GM18499 (cell line): Measurements from ENCODE around the gene HNF4A.
"Not testable (repeated sequence)": the region's sequence is repeated elsewhere in the genome, so short reads cannot be mapped to it uniquely, and the experiment has no call there.

Source experiments
- ATAC-seq: cut with Tn5 transposase; IDR thresholded peaks from one replicate; pipeline ENCODE4 v1.9.1; 2021; ENCODE audit warnings: moderate number of reproducible peaks; ENCODE audit not compliant: insufficient read depth, unreplicated experiment

HNF4A gene

DNA sequence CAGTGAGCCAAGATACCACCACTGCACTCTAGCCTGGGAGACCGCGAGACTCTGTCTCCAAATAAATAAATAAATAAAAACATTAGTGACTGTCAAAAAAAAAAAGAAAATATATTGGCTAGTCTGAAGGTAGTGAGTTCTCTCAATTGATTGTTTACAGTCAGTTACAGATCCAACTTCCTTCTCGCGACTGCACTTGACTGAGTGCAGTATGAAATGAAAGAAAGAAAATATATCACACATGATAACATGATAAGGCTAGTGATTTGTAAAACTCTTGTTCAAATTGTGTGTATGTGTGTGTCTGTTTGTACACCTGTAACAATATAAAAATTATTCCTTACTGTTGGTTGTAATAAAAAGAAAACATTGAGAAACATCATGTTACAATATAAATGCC is 10.8 kb upstream of the HNF4A start:
- no peak for ATAC-seq

DNA sequence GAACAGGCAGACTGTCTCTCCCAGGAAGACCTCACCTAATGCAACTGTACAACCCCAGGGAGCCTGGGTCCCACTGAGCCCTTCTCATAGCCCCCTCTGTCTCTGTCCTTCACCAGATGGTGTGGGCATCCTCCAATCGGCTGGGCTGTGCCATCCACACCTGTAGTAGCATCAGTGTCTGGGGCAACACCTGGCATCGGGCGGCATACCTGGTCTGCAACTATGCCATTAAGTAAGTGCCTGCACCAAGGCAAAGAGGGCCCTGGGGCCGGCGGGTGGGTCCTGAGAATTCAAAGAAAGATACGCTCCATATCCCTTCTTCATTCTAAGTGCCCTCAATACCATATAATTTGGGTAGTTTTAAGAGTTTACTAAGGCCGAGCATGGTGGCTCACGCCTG is 10.4 kb upstream of the HNF4A start:
- no peak for ATAC-seq

- ATAC-seq: not testable (repeated sequence)
Measured at GRCh38 chr20:44345941-44346340, 9.6 kb upstream of the HNF4A start.

- no peak for ATAC-seq
Measured at GRCh38 chr20:44348168-44348659, 7.3 kb upstream of the HNF4A start.

- ATAC-seq: no peak
Measured at GRCh38 chr20:44349349-44349748, 6.2 kb upstream of the HNF4A start.

- ATAC-seq: no peak
Measured at GRCh38 chr20:44350567-44350966, 4.9 kb upstream of the HNF4A start.

DNA sequence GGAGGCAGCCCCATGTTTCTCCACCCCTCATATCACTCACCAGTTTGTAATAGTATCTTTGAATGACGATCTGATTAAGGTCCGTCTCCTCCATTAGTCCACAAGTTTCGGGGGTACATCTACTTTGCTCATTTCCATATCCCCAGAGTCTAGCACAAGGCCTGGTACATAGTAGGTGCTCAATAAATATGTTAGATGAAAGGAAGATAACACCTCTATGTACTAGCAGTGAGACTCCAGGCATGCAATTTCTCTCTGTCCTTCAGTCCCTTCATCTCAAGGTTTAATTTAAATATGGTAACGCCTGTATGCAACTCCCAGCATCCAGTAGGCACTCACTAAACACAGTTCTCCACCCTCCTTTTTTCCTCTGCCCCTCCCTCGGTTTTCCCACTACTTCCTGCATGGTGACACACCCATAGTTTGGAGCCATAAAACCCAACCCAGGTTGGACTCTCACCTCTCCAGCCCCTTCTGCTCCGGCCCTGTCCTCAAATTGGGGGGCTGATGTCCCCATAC is 461 bp upstream of the HNF4A start:
- no peak for ATAC-seq

- ATAC-seq: no peak
Measured at GRCh38 chr20:44356353-44356723, 839 bp downstream of the HNF4A start.

DNA sequence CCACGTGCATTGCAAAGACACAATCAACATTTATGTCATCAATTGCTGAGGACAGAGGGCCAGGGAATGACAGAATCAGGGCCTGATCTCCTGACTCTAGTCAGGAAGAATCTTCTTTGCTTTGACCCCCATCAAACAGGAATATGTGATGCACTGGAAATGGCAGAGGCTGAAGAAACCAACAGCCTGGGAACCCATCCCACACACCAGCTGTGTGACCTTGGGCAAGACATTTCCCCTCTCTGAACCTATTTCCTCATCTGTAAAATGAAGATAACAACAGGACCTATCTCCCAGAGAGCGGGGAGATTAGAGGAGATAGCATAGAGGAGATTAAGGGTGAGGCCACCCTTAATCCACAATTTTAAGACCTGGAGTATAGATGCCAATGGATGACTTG is 1.5 kb downstream of the HNF4A start:
- no peak for ATAC-seq

DNA sequence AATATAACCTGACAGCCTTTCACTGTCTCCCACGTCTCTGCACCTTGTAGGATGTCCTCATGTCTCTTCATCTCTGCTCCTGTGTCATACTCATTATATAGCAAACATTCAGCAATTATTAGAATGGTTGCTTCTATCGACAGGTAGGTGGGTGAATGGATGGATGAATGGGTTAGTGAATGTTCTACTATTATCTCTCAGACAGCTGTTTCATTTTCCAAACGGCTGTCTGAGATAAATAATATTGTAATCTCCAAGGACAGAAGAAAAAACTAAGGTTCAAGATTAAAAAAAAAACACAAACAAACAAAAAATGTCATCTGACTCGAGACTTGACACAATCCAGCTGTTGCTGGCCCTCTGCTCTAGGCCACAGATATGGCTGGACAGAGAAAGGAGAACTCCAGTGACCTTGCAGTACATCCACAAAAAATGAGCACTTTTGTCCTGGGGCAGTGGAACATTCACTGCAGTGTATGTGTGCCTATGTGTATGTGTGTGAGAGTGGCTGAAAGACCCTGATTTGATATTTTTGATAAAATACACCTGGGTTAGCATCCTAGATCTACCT is 2.1 kb downstream of the HNF4A start:
- no peak for ATAC-seq

DNA sequence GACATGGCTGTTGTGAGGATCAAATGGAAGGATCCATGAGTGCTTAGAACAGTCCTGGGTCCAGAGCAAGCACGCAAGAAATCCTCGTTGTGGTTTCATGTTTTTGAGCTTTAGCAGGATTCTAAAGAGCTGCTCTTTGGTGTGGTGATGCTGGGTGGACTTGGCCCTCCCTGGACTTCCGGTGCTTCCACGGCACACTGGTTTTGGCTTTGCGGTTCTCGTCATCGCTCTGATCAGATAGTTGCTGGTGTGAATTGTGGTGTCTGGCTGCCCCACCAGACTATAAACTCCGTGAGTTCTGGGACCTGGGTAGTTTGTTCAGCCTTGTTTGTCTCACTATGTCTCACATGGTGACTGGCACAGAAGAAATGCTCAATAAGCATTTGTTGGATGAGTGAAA is 3.3 kb downstream of the HNF4A start:
- ATAC-seq: no peak

DNA sequence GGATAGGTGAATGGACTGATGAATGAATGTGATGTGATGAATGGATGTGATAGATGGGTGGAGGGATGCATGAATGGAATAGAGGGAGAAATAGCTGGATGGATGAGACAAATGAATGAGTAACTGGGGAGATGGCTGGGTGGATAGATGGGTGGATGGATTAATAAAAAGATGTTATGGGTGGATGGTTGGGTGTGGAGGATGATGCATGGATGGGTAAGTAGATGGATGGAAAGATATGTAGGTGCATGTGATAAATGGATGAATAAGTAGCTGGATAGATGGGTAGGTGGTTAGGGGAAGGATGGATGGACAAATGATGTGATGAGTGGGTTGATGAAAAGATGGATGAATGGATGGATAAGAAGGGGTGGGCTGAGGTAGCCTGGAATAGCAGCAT is 4.7 kb downstream of the HNF4A start:
- ATAC-seq: no peak

DNA sequence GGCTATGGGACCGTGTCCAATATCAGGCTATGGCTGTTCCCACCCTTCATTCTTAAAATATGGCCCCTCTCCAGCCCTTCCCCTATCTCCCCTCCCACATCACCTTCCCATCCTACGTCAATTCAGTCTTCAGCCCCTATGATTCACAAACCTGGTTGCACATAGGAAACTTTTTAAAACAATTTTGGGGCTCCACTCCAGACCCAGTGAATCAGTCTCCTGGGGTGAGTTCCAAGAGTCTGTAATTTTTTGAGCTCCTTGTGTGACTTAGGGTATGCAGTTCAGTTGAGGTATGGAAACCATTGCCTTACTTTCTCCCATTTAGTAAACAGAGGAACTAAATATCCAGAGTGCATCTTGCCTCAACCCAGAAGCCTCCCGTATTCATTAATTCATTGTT is 5.5 kb downstream of the HNF4A start:
- no peak for ATAC-seq

- ATAC-seq: no peak
Measured at GRCh38 chr20:44362466-44362940, 7.0 kb downstream of the HNF4A start.

DNA sequence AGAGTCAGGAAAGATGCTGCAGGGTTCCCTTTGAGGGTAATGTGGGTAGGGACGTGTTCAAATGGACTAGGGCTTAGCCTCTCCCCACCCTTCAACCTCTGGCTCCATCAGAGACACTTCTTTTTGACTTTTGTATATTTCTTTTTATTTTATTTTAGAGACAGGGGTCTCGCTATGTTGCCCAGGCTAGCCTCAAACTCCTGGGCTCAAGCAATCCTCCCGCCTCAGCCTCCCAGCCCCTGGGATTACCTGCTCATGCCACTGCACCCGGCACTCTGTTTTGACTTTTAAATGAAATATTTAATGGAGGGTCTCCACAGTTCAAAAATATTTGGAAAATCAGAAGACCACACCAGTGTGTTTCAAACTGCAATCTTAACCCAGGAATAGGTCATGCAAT is 8.6 kb downstream of the HNF4A start:
- no peak for ATAC-seq

GRCh38 chr20:44364780-44365179 is 9.3 kb downstream of the HNF4A start:
- ATAC-seq: no peak

GRCh38 chr20:44367746-44368145 is 12.2 kb downstream of the HNF4A start:
- ATAC-seq: no peak

DNA sequence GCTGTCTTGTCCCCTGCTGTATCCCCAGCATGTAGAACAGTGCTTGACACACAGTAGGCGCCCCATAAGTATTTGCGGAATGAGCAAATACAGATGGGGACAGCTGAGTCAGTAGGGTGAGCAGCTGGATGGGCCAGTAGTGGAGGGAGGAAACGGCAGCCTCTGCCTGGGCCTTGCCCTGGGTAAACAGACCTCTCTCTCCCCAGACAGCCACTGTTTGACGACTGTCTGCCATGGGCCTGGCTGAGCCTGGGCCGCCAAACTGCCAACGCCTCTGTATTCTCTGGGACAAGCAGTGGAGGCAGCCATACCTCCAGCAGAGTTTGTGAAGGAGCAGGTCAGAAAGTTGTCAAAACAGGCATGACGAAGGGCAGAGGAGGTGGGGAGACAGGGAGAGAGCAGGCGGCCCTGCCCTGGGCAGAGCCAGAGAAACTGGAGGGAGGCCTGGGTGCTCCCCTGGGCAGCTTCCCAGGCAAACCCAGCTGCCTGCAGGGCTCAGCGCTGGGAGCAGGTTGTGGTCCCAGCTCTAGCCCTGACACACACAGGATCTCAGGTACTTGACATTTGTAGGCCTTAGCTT is 15.2 kb downstream of the HNF4A start:
- no peak for ATAC-seq

- ATAC-seq: no peak
Measured at GRCh38 chr20:44382641-44383040, 27.1 kb downstream of the HNF4A start.

DNA sequence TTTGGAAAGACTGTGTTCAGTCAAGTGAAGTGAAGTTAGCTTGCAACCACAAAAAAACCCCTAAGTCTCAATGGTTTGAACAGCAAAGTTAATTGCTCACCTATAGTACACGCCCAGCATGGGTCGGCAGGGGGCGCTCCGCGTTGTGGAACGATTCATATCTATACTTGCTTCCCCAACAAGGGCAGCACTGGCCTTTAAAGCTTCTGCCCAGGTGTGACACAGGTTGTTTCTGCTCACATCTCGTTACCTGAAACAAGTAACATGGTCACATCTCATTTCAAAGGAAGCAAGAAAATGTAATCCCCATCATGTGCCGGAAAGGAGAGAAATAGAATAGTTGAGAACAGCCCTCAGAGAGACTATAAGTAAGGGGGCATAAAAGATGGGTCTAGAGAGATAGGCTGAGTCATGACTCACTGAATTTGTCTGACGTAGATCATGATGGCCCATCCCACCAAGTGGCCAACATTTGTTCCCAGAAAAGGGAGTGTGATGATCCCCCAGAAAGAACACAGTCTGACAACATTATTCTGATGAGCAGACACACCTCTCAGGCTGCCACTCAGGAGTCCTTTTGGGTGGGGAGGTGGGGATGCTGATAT is 29.0 kb downstream of the HNF4A start:
- ATAC-seq: no peak

- no peak for ATAC-seq
Measured at GRCh38 chr20:44388466-44389023, 33.0 kb downstream of the HNF4A start.
